ENCODE measurements around the gene PIWIL4.

PIWIL4 gene

GRCh38 chr11:94567181-94567670, at the start of gene PIWIL4:
TSS of gene PIWIL4 (plus strand) at chr11:94567368. CDS start at chr11:94567519, 151 bp downstream.
- DNase-seq (ENCODE audit: low spot score) = no peak

GRCh38 chr11:94518300-94518699, 48.9 kb upstream of the PIWIL4 start:
- DNase-seq (ENCODE audit: low spot score) = no peak

- DNase-seq (ENCODE audit: low spot score) = peak; percentile 44
These were observed 47.6 kb upstream of the PIWIL4 start for GRCh38 chr11:94519478-94520084.

- DNase-seq (ENCODE audit: low spot score) = peak; percentile 31
These were observed 45.5 kb upstream of the PIWIL4 start for GRCh38 chr11:94521684-94522083.

- no peak for DNase-seq (ENCODE audit: low spot score)
These were observed 42.8 kb upstream of the PIWIL4 start for GRCh38 chr11:94524341-94524740.

- DNase-seq (ENCODE audit: low spot score) = peak; percentile 76
These were observed 41.4 kb upstream of the PIWIL4 start for GRCh38 chr11:94525546-94526324.

GRCh38 chr11:94526645-94527438, 40.3 kb upstream of the PIWIL4 start:
- DNase-seq (ENCODE audit: low spot score) = no peak

- peak; percentile 67 for DNase-seq (ENCODE audit: low spot score)
These were observed 38.6 kb upstream of the PIWIL4 start for GRCh38 chr11:94528551-94528950.

- DNase-seq (ENCODE audit: low spot score) = peak; percentile 67
These were observed 35.0 kb upstream of the PIWIL4 start for GRCh38 chr11:94532211-94532610.

GRCh38 chr11:94533206-94533605, 34.0 kb upstream of the PIWIL4 start:
- no peak for DNase-seq (ENCODE audit: low spot score)

GRCh38 chr11:94533696-94534630, 33.2 kb upstream of the PIWIL4 start:
- DNase-seq (ENCODE audit: low spot score) = no peak

- no peak for DNase-seq (ENCODE audit: low spot score)
These were observed 30.8 kb upstream of the PIWIL4 start for GRCh38 chr11:94536386-94536785.

- no peak for DNase-seq (ENCODE audit: low spot score)
These were observed 30.1 kb upstream of the PIWIL4 start for GRCh38 chr11:94537031-94537600.

GRCh38 chr11:94539420-94539819, 27.7 kb upstream of the PIWIL4 start:
- peak; percentile 36 for DNase-seq (ENCODE audit: low spot score)

- peak; percentile 96 for DNase-seq (ENCODE audit: low spot score)
These were observed 23.2 kb upstream of the PIWIL4 start, which contains the start of gene FUT4 for GRCh38 chr11:94543695-94544645. TSS of gene FUT4 (plus strand) at chr11:94543921. CDS start at chr11:94544134, 213 bp downstream.

- peak; percentile 20 for DNase-seq (ENCODE audit: low spot score)
These were observed 22.4 kb upstream of the PIWIL4 start for GRCh38 chr11:94544646-94545263.

- no peak for DNase-seq (ENCODE audit: low spot score)
These were observed 21.7 kb upstream of the PIWIL4 start for GRCh38 chr11:94545264-94546161.

- no peak for DNase-seq (ENCODE audit: low spot score)
These were observed 21.1 kb upstream of the PIWIL4 start for GRCh38 chr11:94546162-94546470.

All from kidney tubule cell (primary cell).